Activated CD4-positive, CD25-positive, alpha-beta regulatory T cell treated with anti-CD3 and anti-CD28 coated beads, Interleukin-2, amount 50 U/mL, for 72 hours (primary cell): ENCODE results near the gene FADS2.
A peak's percentile ranks its signal among the peaks of the same experiment; 100 is the strongest.

ENCODE experiments used
- DNase-seq: peaks from one replicate; pipeline ENCODE4 v3.0.0; 2021

The FADS2 gene

GRCh38 chr11:61827571-61828378, at the start of gene FADS2:
TSS of gene FADS2 (plus strand) at chr11:61828300. CDS start at chr11:61828391, 91 bp downstream.
- DNase-seq = peak; percentile 76

DNA sequence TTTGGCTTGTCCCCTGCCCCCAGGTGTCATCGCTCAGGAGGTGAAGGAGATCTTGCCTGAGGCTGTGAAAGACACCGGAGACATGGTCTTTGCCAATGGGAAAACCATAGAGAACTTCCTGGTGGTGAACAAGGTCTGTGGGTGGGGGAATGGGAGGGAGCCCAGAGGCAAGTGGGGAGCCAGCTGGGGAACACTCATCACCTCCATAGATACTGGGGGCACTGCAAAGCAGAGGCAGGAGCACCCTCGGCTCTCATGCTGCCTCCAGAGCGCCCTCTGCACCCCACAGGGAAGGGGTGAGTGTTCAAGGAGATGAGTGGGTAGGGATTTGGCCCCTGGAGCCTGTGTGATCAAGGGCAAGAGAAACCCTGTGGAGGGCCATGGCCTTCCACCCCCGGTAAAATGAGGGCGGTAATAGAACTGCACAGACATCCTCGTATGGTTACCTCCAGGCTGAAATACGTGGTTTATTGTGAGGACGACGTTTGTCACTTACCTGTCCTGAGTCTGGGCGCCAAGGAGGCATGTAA, 49.7 kb upstream of the FADS2 start:
- no peak for DNase-seq

- DNase-seq = no peak
Observed at GRCh38 chr11:61778920-61779650, 49.0 kb upstream of the FADS2 start.

GRCh38 chr11:61779666-61780525, 48.2 kb upstream of the FADS2 start:
- no peak for DNase-seq

GRCh38 chr11:61780581-61781162, 47.4 kb upstream of the FADS2 start:
- DNase-seq = no peak

DNA sequence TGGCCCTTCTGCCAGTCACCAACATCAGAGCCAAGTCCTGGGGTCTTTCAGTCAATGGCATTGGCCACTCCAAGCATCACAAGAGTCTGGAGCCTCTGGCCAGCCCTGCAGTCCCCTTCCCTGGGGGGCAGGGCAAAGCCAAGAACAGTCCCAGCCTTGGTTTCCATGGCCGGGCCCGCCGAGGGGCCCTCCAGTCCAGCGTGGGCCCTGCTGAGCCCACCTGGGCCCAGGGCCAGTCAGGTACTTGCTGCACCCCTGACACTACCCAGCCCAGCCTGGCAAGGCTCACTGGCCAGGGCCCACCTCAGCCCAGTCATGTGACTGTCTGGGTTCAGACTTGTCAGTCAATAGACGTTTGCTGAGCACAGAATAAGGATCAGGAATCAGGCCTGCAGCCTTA, 46.5 kb upstream of the FADS2 start:
- no peak for DNase-seq

DNA sequence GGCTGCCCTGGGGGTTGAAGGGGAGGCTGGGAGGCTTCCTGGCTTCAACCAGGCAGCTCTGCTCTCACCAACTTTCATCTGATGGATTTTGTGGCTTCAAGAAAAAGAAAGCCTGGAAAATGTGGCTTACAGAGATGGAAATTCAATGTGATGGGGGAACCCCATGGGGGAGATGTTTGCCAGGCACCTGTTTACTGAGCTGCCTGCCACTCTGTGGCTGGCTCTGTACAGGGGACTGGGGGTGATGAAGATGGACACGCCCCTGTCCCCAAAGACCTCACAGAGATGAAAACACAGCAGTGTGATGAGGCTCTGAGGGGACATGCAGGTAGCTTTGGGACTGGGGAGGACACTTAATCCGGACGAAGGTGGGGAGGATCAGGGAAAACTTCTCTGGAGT, 45.8 kb upstream of the FADS2 start:
- no peak for DNase-seq

- DNase-seq = no peak
Observed at GRCh38 chr11:61782841-61783240, 45.3 kb upstream of the FADS2 start.

GRCh38 chr11:61783717-61784505, 44.2 kb upstream of the FADS2 start:
- no peak for DNase-seq

- DNase-seq = no peak
Observed at GRCh38 chr11:61784506-61784805, 43.6 kb upstream of the FADS2 start.

DNA sequence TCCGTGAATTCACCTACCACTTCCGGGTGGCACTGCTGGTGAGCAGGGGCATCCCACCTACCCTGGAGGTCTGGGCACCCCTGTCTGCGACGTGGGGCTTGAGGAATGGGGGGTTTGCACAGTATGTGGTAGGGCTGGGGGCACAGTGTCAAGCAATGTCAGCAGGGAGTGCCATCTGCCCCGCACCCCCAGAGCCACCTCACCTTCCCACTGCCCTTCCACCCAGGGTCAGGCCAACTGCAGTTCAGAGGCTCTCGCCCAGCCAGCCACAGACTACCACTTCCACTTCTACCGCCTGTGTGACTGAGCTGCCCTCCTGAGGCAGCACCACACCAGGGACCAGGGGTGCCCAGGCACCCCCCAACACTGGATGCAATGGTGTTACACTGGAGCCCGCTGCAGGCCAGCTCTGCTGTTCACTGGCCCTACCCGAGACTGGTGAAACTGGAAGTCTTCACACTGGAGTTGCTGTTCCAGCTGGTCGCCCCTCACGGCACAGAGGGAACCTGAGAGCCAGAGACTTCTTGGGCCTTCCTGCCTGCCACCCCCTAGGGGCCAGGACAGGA, 42.2 kb upstream of the FADS2 start:
- DNase-seq = no peak

DNA sequence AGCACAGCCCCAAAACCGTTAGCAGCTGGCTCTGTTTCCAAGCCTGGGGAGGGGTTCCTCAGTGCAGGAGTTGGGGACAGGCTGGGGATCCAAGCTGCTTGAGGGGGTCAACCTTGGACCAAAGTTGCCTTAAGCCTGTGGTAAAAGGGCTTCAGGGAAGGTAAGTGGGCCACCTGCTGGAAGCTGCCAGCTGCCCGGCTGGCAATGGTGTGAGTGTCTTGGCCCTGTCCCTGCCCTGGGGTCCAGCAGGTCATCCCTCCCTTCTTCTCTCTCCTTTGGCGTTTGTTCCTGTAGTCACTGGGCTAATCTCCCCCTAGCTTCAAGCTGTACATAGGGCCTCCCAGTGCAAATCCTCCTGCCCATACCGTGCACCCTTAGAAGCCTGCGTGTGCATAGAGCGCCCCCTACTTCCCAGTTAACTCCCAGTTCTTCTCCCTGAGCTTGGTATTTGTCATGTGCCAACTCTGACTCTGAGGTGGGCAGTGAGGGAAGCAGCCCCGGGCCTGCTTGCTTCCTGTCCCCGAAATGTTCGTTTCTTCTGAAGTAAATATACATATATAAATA, 40.1 kb upstream of the FADS2 start:
- no peak for DNase-seq

- peak; percentile 50 for DNase-seq
Observed at GRCh38 chr11:61791737-61792309, 36.3 kb upstream of the FADS2 start.

GRCh38 chr11:61792310-61793082, 35.6 kb upstream of the FADS2 start, which contains the start of the genes FEN1 and TMEM258:
TSS of gene FEN1 (plus strand) at chr11:61792911. CDS start at chr11:61795362, 2,451 bp downstream.
TSS of gene TMEM258 (minus strand) at chr11:61792599. CDS start at chr11:61792558, 41 bp downstream.
- DNase-seq = peak; percentile 90

- DNase-seq = no peak
Observed at GRCh38 chr11:61793083-61793828, 34.8 kb upstream of the FADS2 start.

DNA sequence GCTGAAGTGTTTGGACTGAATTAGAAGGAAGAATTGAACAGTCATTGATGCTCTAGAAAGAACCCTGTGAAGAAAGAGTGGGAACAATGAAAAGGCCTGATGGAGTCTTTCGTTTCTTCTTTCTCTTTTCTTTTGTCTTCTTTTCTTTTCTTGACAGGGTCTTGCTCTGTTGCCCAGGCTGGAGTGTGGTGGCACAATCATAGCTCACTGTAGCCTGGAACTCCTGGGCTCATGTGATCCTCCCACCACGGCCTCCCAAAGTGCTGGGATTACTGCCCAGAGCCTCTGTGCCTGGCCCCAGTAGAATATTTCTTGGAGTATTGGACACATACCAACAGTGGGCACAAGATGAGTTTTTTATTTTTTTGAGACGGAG, 34.3 kb upstream of the FADS2 start:
- DNase-seq = no peak

DNA sequence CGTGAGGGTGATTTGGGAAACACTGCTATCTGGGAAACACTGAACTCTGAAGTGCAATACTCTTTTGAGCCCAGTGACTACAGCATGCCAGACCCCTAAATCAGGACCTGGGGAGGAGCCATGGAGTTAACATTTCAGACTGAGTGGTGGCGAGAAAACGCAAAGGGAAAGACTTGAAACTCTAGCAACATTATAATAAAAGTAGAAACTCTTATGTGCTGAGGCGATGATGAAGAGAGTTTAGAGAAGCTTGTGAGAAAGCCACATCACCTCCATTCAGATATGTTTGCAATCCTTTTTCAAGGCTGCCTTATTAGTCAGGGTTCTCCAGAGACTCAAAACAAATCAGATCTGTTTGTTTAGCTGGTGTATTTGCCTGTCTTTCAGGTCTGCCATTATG, 33.5 kb upstream of the FADS2 start:
- DNase-seq = no peak

DNA sequence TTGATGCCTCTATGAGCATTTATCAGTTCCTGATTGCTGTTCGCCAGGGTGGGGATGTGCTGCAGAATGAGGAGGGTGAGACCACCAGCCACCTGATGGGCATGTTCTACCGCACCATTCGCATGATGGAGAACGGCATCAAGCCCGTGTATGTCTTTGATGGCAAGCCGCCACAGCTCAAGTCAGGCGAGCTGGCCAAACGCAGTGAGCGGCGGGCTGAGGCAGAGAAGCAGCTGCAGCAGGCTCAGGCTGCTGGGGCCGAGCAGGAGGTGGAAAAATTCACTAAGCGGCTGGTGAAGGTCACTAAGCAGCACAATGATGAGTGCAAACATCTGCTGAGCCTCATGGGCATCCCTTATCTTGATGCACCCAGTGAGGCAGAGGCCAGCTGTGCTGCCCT, 32.6 kb upstream of the FADS2 start:
- no peak for DNase-seq

DNA sequence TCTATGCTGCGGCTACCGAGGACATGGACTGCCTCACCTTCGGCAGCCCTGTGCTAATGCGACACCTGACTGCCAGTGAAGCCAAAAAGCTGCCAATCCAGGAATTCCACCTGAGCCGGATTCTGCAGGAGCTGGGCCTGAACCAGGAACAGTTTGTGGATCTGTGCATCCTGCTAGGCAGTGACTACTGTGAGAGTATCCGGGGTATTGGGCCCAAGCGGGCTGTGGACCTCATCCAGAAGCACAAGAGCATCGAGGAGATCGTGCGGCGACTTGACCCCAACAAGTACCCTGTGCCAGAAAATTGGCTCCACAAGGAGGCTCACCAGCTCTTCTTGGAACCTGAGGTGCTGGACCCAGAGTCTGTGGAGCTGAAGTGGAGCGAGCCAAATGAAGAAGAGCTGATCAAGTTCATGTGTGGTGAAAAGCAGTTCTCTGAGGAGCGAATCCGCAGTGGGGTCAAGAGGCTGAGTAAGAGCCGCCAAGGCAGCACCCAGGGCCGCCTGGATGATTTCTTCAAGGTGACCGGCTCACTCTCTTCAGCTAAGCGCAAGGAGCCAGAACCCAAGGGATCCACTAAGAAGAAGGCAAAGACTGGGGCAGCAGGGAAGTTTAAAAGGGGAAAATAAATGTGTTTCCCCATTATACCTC, 32.1 kb upstream of the FADS2 start:
- no peak for DNase-seq
